Hematopoietic multipotent progenitor cell (in vitro differentiated cells): ENCODE data around the gene LARP4B. TPM values are rescaled to one million over a fixed set of nuclear protein-coding genes. Genes with fewer than 3 reads are reported as not detected.

Experiments used
- DNase-seq, 3 donors: peaks; one replicate each; pipeline ENCODE4 v3.0.0-alpha.2; 2011 to 2015; ENCODE audit warnings: low read depth in 2 of 3, low spot score in 2 of 3
- total RNA-seq: library from RNA; depleted of rRNA; stranded (reverse); fragments of >200 nt; gene quantifications from one replicate; pipeline ENCODE4 v1.2.3, GENCODE V29; 2012

LARP4B gene
- total RNA-seq, 1 donor, result 49.8 TPM

DNA sequence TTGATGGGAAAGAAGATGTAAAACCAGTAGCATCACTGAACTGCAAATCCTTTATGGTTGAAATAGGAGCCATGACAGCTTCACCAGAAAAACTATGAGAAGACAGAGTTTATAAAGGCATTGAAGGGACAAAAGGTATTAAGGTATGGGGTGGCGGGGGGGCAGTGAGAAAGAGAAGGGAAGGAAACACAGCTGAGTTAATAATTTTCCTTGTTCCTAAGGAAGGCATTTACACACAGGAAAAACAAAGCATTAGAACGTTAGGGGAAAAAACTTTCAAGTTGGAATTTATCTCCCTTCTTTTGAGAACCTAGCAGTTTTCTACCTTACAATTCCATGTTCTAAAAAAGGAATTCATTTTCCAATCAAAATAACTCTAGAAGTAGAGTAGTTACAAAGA, 4.4 kb downstream of the LARP4B start:
- DNase-seq, result no peak

DNA sequence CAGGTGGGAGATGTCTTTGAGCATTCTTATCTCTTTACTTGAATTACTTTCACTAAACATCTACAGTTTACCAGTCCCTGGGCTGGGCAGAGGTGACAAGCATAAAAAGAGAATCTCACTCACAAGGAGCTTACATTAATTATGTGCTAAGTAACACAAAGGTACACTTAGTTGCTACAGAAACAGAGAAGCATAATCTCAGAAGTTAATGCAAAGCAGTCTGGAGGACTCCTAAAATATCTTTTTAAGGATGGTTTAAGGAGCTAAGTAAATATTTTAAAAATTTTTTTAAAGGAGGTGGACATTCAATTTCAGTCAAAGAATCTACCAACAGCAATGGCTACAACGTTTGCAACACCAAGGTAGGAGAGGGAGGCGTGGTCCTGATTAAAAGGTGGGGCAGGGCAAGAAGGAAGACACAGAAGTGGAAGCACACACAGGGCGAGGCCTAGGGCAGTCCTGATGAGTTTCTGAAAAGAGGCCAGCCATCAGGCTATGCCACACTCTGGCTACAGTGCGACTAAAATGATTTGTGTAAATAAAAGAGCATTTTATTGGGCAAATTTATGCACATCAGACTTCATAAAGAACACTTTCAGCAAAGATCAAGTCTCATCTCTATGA, 5.3 kb downstream of the LARP4B start:
- no peak for DNase-seq

DNA sequence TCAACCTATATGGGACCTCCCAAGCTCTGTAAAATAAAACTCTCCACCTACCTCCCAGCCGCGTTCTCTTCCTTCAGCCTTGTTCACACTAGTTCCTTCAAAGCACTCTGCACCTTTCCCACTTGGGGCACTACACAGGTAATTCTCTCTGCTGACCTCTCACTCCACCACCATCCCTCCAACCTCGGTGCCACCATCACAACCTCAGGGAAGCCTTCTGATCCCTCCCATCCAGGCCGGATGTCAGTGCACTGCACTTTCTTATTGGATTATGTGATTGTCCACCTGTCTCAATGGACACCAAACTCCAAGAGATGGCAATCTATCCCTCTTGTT, 7.0 kb downstream of the LARP4B start:
- DNase-seq, result no peak

DNA sequence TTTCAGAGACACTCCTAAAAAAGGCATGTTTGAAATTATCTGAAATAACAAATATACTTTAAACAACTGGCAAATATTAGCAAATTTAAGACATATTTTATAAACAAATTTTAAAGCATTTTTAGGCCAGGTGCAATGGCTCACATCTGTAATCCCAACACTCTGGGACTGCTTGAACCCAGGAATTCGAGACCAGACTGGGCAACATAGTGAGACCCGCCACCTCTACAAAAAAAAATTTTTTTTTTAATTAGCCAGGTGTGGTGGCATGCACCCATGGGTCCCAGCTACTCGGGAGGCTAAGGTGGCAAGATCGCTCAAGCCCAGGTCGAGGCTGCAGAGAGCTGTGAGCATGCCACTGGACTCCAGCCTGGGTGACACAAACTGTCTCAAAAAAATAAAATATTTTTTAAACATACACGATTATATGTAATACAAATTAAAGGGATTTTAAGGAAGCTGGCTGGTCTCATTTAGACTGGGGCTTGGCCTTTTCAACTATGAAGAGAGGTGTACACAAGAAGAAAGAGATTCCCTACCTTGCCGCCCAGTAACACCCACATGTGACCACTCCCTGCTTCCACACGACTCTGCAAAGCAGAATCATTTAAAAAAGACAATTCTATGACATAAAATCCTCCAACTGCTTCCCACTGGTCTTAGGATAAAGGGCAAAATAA, 7.5 kb downstream of the LARP4B start:
- DNase-seq, result no peak

DNA sequence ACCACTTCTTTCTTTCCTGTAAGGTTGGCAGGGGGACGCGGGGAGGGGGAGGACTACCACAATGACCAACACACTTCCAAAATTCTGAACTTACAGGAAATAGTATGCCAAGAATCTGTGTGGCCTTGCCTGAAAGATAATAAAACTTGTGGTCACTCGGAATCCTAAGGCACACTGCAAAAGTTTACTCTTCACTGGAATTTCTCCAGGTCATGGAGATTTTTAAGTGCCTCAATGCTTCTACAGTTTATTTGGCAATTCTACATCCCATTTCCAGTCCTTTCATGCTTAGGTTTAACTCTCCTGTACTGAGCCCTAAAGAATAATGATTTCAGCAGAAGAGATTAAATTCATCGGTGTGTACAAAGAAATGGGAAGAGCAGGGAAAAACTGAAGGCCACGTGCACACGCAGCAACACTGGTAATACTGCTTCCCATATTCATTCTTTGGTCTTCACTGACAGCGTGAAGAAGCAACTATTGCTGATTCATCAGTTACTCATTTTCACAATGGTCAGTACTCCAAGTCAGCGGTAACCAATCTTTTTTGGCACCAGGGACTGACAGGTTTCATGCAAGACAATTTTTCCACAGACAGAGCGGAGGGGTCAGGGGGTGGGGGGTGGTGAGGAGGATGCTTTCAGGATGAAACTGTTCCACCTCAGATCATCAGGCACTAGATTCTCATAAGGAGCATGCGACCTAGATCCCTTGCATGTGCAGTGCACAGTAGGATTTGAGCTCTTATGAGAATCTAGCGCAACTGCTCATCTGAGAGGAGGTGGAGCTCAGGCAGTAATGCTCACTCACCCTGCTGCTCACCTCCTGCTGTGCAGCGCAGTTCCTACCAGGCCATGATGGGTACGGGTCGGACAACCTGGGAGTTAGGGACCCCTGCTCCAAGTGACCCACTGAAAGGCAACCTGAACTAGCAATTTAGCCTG, 9.8 kb downstream of the LARP4B start:
- no peak for DNase-seq

DNA sequence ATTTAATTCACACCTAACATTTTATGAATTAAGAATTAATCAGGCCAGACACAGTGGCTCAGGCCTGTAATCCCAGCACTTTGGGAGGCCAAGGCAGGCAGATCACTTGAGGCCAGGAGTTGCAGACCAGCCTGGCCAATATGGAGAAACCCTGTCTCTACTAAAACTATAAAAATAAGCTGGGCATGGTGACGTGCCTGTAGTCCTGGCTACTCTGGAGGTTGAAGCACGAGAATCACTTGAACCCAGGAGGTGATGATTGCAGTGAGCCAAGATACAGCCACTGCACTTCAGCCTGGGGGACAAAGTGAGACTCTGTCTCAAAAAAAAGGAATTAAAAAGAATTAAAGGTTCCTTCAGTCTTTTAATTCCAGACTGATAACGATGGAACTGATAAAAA, 11.1 kb downstream of the LARP4B start:
- no peak for DNase-seq

DNA sequence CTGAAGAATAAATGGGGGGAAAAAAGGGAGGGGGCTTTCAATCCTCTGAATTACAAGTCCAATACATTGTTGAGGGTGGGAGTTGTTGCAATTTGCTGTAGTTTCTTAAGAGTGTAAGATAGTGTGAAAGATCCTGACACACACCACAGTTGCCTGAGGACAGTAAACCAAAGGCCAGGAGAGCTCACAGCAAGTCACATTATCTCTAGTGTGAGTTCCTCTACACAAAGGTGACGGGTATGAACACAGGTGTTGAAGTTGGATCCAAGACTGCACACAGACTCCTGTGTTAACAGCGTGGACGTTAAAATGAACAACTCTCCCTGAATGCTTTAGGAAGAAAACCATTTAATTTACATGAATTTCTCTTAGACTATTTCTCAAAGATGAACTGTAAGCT, 12.0 kb downstream of the LARP4B start:
- DNase-seq, result no peak

DNA sequence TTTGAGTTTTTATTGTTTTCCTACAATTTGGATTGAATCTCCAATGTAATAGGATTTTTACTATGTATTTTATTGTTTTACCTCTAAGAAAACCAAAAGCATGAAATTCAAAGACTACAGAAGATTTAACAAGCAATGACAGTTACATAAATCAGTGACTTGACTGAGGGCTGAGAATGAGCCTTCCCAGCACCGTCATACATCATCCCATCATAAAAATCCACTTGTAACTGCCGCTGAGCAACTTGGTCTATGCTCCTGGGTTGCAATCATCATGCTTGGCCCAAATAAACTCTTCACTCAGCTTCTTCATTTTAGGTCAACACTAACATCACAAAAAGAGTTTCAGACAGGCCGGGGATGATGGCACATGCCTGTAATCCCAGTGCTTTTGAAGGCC, 13.5 kb downstream of the LARP4B start:
- no peak for DNase-seq

DNA sequence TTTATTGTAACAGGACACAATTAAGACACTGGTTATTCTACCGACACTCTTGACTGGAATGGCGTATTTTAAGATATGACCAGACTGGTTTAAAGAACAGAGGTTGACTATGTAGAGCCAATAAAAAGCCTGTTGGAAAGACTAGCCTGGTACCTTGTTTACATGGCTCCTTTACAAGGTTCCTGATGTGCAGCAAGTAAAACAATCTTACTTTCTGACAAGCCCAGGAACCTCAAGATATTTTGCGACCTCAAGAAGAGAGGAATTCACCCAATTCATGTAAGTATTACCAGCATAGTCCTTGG, 14.1 kb downstream of the LARP4B start:
- DNase-seq, result no peak

DNA sequence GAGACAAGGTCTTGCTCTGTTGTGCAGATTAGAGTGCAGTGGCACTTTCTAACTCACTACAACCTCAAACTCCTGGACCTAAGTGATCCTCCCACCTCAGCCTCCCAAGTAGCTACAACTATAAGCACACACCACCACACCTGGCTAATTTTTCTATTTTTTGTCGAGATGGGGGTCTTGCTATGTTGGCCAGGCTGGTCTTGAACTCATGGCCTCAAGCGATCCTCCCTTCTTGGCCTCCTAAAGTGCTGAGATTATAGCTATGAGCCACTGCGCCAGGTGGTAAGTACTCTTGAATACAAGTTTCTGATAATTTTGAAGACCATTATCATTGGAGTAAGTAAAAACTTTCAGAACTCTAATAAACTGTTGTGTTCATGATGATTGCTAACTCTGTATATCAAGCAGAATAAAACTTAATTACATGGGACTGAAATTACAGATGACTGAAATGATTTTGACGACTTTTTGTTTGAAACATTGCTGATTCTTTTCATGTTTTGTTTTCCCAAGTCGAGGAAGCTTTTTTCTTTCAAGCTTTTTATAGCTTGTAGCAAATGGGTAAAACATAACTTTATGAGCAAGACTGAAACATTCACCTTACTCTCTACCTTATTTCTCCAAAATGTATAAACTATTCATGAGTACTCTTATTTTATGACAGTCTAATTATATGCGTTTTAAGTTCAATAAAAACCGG, 14.6 kb downstream of the LARP4B start:
- DNase-seq, result no peak

DNA sequence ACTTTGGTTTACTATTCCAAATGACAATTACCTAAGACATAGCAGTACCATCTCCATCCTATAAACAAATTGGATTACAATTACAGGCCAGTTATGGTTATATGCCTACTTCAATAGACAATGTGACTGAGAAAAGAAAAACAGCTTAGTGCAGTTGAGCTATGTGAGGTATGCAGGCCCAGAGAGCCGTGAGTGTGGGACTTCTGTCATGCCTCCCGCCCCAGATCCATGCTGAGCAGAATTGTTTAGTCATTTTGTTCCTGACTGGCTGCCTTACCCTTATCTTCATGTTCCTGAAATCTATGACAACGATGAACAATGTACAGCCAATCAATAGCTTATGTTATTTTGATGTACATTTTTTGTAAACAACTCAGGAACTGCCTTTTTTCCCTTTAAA, 21.7 kb downstream of the LARP4B start:
- no peak for DNase-seq

DNA sequence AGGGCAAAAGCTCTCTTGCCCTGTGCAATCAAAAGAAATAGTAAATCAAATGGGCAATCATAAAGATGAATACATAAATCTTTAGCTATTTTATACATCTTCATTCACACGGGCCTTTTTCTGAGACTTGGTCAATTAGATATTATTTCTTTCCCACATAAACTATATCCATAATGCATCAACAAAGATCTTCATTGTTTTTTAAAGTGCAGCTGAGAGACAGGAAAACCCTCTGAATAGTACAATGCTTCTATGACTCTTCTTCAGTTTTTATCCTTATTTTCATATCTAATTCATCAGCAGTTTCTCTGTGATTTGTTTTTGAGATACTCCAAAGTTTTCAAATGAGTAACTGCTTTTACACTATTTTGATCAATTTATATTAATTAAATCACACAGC, 25.5 kb downstream of the LARP4B start:
- DNase-seq, result no peak

DNA sequence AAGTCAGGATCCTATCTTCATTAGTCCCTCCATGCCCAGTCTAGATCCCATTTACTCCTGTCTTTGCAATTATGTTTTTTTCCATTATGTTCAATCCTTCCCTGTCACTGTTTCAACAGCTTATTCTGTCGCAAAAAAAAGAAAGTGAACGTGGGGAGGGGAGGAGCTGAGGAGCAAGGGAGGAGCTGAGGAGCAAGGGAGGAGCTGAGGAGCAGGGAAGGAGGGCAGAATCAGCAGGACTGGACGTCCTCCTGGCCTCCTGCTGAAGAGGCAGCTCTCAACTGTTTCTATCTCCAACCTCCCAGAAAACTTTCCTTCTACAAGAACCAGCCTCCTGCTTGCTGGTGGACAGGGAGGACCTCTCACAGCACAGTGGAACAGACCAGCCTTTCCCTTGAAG, 26.0 kb downstream of the LARP4B start:
- DNase-seq, result no peak

DNA sequence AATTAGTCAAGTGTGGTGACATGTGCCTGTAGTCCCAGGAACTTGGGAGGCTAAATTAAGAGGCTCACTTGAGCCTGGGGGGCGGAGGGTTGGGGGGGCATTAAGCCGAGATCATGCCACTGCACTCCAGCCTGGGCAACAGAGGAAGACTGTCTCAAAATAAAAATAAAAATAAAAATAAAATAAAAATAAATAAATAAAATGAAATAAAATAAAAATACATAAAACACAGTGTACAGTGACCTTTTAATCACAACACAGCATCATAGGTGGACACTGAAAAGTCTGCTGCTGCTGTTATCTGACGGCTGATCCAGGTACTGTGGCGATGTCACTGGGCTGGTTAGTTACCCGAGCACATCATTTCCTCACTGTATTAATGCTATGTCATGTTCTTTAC, 27.1 kb downstream of the LARP4B start:
- no peak for DNase-seq

DNA sequence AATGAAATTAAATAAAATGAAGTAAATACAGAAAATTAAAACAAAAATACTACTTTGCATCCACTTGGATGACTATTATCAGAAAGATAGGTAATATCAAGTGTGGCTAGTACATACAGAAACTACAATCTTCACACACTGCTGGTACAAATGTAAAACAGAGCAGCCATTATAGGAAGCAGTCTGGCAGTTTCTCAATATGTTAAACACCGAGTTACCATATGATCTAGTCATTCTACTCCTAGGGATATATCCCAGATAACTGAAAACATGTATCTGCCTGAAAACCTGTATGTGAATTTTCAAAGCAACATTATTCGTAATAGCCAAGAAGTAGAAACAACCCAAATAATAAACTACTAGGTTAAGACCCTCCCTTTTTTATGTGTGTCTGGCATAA, 33.4 kb downstream of the LARP4B start:
- no peak for DNase-seq

DNA sequence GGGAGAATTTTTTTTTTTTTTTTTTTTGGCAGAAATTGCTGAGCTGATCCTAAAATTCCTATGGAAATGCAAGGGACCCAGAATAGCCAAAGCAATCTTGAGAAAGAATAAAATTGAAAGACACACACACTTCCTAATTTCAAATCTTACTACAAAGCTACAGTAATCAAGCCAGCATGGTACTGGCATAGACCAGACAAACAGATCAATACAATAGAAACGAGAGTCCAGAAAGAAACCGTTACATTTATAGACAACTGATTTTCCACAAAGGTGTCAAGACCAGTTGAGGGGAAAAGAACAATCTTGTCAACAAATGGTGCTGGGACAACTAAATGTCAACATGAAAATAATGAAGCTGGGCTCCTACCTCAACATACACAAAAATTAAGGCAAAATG, 34.5 kb downstream of the LARP4B start:
- no peak for DNase-seq

DNA sequence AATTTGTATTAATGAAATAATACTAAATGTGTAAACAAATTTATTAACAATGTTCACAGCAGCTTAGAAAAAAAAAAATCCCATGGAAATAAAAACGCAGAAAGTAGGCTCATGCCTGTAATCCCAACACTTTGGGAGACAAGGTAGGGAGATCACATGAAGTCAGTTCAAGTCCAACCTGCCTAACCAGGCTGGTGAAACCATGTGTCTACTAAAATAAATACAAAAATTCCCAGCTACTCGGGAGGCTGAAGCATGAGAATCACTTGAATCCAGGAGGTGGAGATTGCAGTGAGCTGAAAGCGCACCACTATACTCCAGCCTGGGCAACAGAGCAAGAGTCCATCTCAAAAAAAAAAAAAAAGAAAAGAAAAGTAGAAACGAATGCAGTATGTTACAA, 36.2 kb downstream of the LARP4B start:
- DNase-seq, result no peak

DNA sequence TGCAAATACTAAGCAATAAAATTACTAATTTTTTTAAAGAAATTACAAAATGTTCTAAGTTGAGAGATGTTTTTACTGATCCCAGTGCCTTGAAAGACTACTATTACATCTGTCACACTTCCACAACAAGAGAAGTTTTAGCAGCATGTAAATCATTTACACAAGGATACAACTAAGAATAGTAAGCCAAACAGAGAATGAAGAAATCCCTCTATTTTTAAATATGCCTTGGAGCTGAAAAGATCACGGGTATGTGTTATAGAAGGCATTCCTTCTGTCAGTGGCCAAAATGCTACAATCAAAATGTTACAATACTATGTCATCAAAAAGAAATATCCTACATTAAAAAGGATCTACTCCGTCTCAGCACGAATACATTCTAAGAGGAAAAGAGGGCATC, 52.6 kb downstream of the LARP4B start:
- no peak for DNase-seq

DNA sequence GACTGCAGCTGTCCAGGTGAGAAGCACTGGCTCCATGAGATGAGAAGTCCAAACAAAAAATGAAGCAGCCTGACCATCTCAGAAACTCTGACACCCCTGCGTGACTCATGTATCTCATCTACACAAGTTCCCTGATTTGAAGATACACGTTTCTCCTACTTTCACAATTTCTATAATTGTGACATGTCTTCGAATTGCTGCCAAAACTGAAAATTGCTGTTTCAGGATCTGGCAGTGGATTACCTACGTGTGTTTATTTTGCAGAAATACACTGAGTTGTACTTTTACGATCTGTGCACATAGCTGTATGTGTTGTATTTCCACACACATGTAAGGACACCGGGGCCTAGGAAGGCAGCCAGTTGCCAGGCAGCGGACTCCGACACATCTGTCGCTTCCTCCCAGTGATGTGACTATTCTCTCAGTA, 53.2 kb downstream of the LARP4B start:
- no peak for DNase-seq

DNA sequence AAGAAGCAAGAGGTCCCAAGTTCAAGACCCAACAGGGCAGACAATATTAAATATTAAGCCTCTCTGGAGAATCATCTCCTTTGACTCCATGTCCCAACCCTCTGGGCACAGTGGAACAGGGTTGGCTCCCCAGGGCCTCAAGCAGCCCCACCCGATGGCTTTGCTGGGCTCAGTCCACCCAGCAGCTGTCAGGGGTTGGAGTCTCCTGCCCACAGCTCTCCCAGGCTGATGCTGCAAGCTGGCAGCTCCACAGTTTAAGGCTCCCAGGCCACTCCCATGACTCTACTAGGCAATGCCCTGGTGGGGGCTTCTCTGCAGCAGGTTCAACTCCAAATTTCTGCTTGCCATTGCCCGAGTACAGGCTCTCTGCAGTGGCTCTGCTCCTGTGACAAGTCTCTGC, 55.1 kb downstream of the LARP4B start:
- DNase-seq, result no peak

DNA sequence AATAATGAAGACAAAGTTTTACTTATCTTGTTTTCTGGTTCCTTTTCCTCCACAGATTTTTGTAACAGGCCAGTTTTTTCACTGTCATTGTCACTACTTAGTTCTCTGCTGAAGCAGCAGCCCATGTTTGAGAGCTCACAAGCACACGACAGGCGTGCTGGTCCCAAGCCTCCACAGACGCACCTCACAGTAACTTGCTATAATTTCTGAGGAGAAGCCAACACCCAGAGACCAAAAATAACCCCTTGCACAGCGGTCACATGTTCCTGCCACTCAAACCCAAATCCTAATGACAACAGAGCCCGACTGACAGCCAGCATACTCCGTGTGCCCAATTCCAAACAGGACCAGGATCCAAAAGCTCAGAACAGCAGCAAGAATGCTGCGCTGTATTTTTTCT, 58.5 kb downstream of the LARP4B start:
- DNase-seq, result no peak
